Osteocyte (in vitro differentiated cells): Measurements from ENCODE around the gene TMEM222. TPM values are rescaled to one million over a fixed set of nuclear protein-coding genes. Genes with fewer than 3 reads are reported as not detected.

Source experiments
- DNase-seq: peaks from one replicate; pipeline ENCODE4 v3.0.0; 2021; ENCODE audit warnings: mixed read lengths; ENCODE audit not compliant: unreplicated experiment; ENCODE audit errors: extremely low spot score
- H3K27ac Mint-ChIP-seq: one replicate; pipeline ENCODE4 v1.8.0; 2021; ENCODE audit warnings: mild to moderate bottlenecking, mixed read lengths; ENCODE audit not compliant: unreplicated experiment
- H3K27me3 Mint-ChIP-seq: one replicate; pipeline ENCODE4 v1.8.0; 2021; ENCODE audit warnings: mixed read lengths; ENCODE audit not compliant: unreplicated experiment
- H3K36me3 Mint-ChIP-seq: one replicate; pipeline ENCODE4 v1.8.0; 2021; ENCODE audit warnings: mixed read lengths; ENCODE audit not compliant: unreplicated experiment
- H3K4me1 Mint-ChIP-seq: one replicate; pipeline ENCODE4 v1.8.0; 2021; ENCODE audit warnings: mixed read lengths; ENCODE audit not compliant: unreplicated experiment
- H3K4me3 Mint-ChIP-seq: one replicate; pipeline ENCODE4 v1.8.0; 2021; ENCODE audit warnings: mild to moderate bottlenecking, moderate library complexity, mixed read lengths; ENCODE audit not compliant: unreplicated experiment
- H3K9me3 Mint-ChIP-seq: one replicate; pipeline ENCODE4 v1.8.0; 2021; ENCODE audit warnings: mixed read lengths; ENCODE audit not compliant: unreplicated experiment
- CTCF ChIP-seq: fragments of 200-600 bp; sonication (generic); IDR thresholded peaks from 2 replicates; pipeline ENCODE4 v1.5.0; 2021; ENCODE audit warnings: antibody characterized with exemption, mild to moderate bottlenecking, moderate library complexity
- total RNA-seq: library from RNA; stranded (reverse); gene quantifications from 2 replicates; pipeline ENCODE4 v1.2.1, GENCODE V29; 2021

Gene TMEM222
- total RNA-seq, 1 donor from 2014 or later, result 46.5 TPM

- peaks cover 23% of the 10 kb centered on the region for H3K36me3 Mint-ChIP-seq
- peak overlapping the region; percentile 97 for H3K27ac Mint-ChIP-seq
- no peaks in the 10 kb centered on the region for H3K9me3 Mint-ChIP-seq
- TF ChIP-seq CTCF, result no peak
- no peaks in the 10 kb centered on the region for H3K27me3 Mint-ChIP-seq
- DNase-seq, result no peak
- H3K4me3 Mint-ChIP-seq, result peak overlapping the region; percentile 87
- peaks cover 30% of the 10 kb centered on the region for H3K4me1 Mint-ChIP-seq
Observed at GRCh38 chr1:27364696-27365371, 42.9 kb downstream of the TMEM222 start.

- TF ChIP-seq CTCF, result no peak
- H3K4me1 Mint-ChIP-seq, result peaks cover 30% of the 10 kb centered on the region
- peaks cover 21% of the 10 kb centered on the region for H3K36me3 Mint-ChIP-seq
- peak; percentile 93 for DNase-seq
- H3K9me3 Mint-ChIP-seq, result no peaks in the 10 kb centered on the region
- no peaks in the 10 kb centered on the region for H3K27me3 Mint-ChIP-seq
- H3K27ac Mint-ChIP-seq, result peak overlapping the region; percentile 97
- peak overlapping the region; percentile 87 for H3K4me3 Mint-ChIP-seq
Observed at GRCh38 chr1:27365372-27366112, 43.6 kb downstream of the TMEM222 start.

GRCh38 chr1:27366113-27366410, 44.1 kb downstream of the TMEM222 start:
- no peak for TF ChIP-seq CTCF
- H3K9me3 Mint-ChIP-seq, result no peaks in the 10 kb centered on the region
- H3K4me1 Mint-ChIP-seq, result peaks cover 30% of the 10 kb centered on the region
- peak; percentile 92 for DNase-seq
- no peaks in the 10 kb centered on the region for H3K27me3 Mint-ChIP-seq
- peaks cover 21% of the 10 kb centered on the region for H3K36me3 Mint-ChIP-seq
- peak overlapping the region; percentile 97 for H3K27ac Mint-ChIP-seq
- peak overlapping the region; percentile 87 for H3K4me3 Mint-ChIP-seq

- H3K4me3 Mint-ChIP-seq, result peak within 1 kb of the TSS; percentile 87
- no peaks in the 10 kb centered on the region for H3K27me3 Mint-ChIP-seq
- peaks cover 18% of the 10 kb centered on the region for H3K36me3 Mint-ChIP-seq
- peak; percentile 92 for DNase-seq
- H3K27ac Mint-ChIP-seq, result peak within 1 kb of the TSS; percentile 97
- H3K9me3 Mint-ChIP-seq, result no peaks in the 10 kb centered on the region
- peaks cover 30% of the 10 kb centered on the region for H3K4me1 Mint-ChIP-seq
- TF ChIP-seq CTCF, result peak; percentile 51
Observed at GRCh38 chr1:27366411-27367159, 44.6 kb downstream of the TMEM222 start, which contains the start of gene MAP3K6. Gene MAP3K6 (minus strand): TSS chr1:27366961. CDS start chr1:27366597, 364 bp downstream.
